Measurements from ENCODE around the gene VPS29. TPM values are rescaled to one million over a fixed set of nuclear protein-coding genes. Genes with fewer than 3 reads are reported as not detected.

VPS29 gene
- total RNA-seq, 1 experiment from 2014 or later: 114 TPM

DNA sequence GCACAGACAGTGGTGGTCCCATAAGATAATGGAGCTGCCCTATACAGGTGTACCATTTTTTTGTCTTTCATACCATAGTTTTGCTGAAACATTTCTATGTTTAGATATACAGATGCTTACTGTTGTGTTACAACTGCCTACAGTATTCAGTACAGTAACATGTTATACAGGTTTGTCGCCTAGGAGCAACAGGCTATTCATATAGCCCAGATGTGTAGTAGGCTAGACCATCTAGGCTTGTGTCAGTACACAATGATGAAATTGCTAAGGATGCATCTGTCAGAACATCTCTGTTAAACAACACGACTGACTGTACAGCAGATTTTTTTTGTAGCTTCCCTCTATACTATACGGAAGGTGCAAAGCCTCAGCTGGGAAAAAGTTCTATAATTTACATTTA is 30.7 kb upstream of the VPS29 start:
- H3K27ac ChIP-seq (ENCODE audit: low read length): peak overlapping the region; percentile 40
- TF ChIP-seq CTCF (conservative IDR thresholded peaks at IDR 0.05; ENCODE audit: low read depth, low read length) (no peak), EZH2phosphoT487 (IDR thresholded peaks at IDR 0.05; ENCODE audit: borderline replicate concordance, low read length) (no peak), EZH2 (IDR thresholded peaks at IDR 0.05; ENCODE audit: low read length, unreplicated experiment) (no peak)
- H4K20me1 ChIP-seq (ENCODE audit: low read length): peaks cover 13% of the 10 kb centered on the region; the same call in 1 of the 2 replicates
- peaks cover 31% of the 10 kb centered on the region for H3K4me1 ChIP-seq (ENCODE audit: insufficient read depth, low read length)
- intact Hi-C loops (cut with micrococcal nuclease): loop anchor here (1.0 kb wide), 1 partner anchor 14 kb away; no protein-coding TSS in a partner anchor
- DNase-seq (no peak), ATAC-seq (no peak)
- no peaks in the 10 kb centered on the region for H3K27me3 ChIP-seq (ENCODE audit: low read length)
- H3K4me3 ChIP-seq (ENCODE audit: low read length): no peak overlapping the region
- H3K4me2 ChIP-seq (ENCODE audit: low read length): peak overlapping the region; percentile 18; the same call in 1 of the 2 replicates
- H3F3A ChIP-seq (ENCODE audit: low read length, unreplicated experiment): no peaks in the 10 kb centered on the region
- no peak overlapping the region for H2AFZ ChIP-seq (ENCODE audit: low read length)
- peaks cover 31% of the 10 kb centered on the region for H3K79me2 ChIP-seq (ENCODE audit: low read length)
- POLR2A ChIA-PET (ENCODE audit: unreplicated experiment): no interaction called here
- no TSS peak for BruUV-seq (replicated peaks)
- H3K9ac ChIP-seq (ENCODE audit: low read length): no peak overlapping the region
- CTCF ChIA-PET: interaction anchor here (1.4 kb wide), 1 partner anchor 19 kb away, joined by 3 read pairs; no protein-coding TSS in a partner anchor
- no peaks in the 10 kb centered on the region for H3K9me3 ChIP-seq (ENCODE audit: low read length)
- H3K9me2 ChIP-seq (replicated peaks; ENCODE audit: low read length): no peaks in the 10 kb centered on the region
- peaks cover 26% of the 10 kb centered on the region for H3K36me3 ChIP-seq (ENCODE audit: low read depth, low read length)

DNA sequence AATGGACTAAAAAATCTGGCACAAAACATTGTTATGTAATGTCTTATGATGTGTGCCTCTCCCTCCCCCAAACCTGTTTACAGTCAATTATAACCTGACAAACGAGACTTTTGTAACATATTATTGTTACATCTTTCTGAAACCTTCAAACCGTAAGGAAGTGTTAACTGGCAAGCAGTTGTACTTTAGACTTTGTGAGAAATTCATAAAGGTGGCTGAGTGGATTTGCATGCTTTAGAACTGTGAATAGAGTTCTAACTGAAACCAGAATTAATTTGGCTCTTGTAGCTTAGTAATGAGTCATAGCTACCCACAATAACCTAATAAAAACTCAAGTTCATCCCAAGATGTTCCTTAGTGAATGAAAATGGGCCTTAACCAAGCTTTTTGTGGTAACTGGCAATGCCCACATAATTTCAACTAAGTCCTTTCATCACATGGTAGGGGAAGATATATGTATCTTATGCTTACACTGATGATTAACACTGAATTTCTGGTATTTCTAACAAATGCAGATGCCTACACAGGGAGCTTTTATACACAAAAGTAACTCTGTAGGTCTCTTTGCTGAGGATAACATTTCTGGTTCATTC is 29.9 kb upstream of the VPS29 start:
- DNase-seq (peak; percentile 76), ATAC-seq (peak; percentile 86)
- H2AFZ ChIP-seq (ENCODE audit: low read length): no peak overlapping the region
- H3K27me3 ChIP-seq (ENCODE audit: low read length): no peaks in the 10 kb centered on the region
- no peaks in the 10 kb centered on the region for H3K9me3 ChIP-seq (ENCODE audit: low read length)
- intact Hi-C loops (cut with micrococcal nuclease): no loop called here
- peaks cover 31% of the 10 kb centered on the region for H3K79me2 ChIP-seq (ENCODE audit: low read length)
- TF ChIP-seq EZH2 (IDR thresholded peaks at IDR 0.05; ENCODE audit: low read length, unreplicated experiment) (no peak), CTCF (conservative IDR thresholded peaks at IDR 0.05; ENCODE audit: low read depth, low read length) (no peak), EZH2phosphoT487 (IDR thresholded peaks at IDR 0.05; ENCODE audit: borderline replicate concordance, low read length) (no peak)
- ChIA-PET CTCF (interaction anchor here (0.6 to 1.4 kb wide), 3 partner anchors 20 to 68 kb away, joined by 3 to 4 read pairs (median 3); no protein-coding TSS in a partner anchor), POLR2A (ENCODE audit: unreplicated experiment) (no interaction called here)
- peaks cover 13% of the 10 kb centered on the region; the same call in 1 of the 2 replicates for H4K20me1 ChIP-seq (ENCODE audit: low read length)
- no peaks in the 10 kb centered on the region for H3F3A ChIP-seq (ENCODE audit: low read length, unreplicated experiment)
- no peaks in the 10 kb centered on the region for H3K9me2 ChIP-seq (replicated peaks; ENCODE audit: low read length)
- no peak overlapping the region for H3K4me3 ChIP-seq (ENCODE audit: low read length)
- peak overlapping the region; percentile 40 for H3K27ac ChIP-seq (ENCODE audit: low read length)
- H3K9ac ChIP-seq (ENCODE audit: low read length): no peak overlapping the region
- BruUV-seq (replicated peaks): no TSS peak
- peak overlapping the region; percentile 18 for H3K4me2 ChIP-seq (ENCODE audit: low read length)
- peaks cover 31% of the 10 kb centered on the region for H3K4me1 ChIP-seq (ENCODE audit: insufficient read depth, low read length)
- H3K36me3 ChIP-seq (ENCODE audit: low read depth, low read length): peaks cover 23% of the 10 kb centered on the region

- no peak overlapping the region for H3K4me3 ChIP-seq (ENCODE audit: low read length)
- H3K36me3 ChIP-seq (ENCODE audit: low read depth, low read length): peaks cover 16% of the 10 kb centered on the region
- peaks cover 13% of the 10 kb centered on the region; the same call in 1 of the 2 replicates for H4K20me1 ChIP-seq (ENCODE audit: low read length)
- no peak overlapping the region for H3K9ac ChIP-seq (ENCODE audit: low read length)
- no peaks in the 10 kb centered on the region for H3K9me3 ChIP-seq (ENCODE audit: low read length)
- peaks cover 27% of the 10 kb centered on the region for H3K79me2 ChIP-seq (ENCODE audit: low read length)
- BruUV-seq (replicated peaks): no TSS peak
- DNase-seq (no peak), ATAC-seq (no peak)
- no peaks in the 10 kb centered on the region for H3F3A ChIP-seq (ENCODE audit: low read length, unreplicated experiment)
- ChIA-PET POLR2A (ENCODE audit: unreplicated experiment) (no interaction called here), CTCF (no interaction called here)
- H3K4me2 ChIP-seq (ENCODE audit: low read length): no peak overlapping the region
- intact Hi-C loops (cut with micrococcal nuclease): no loop called here
- H3K27me3 ChIP-seq (ENCODE audit: low read length): no peaks in the 10 kb centered on the region
- TF ChIP-seq EZH2phosphoT487 (IDR thresholded peaks at IDR 0.05; ENCODE audit: borderline replicate concordance, low read length) (no peak), EZH2 (IDR thresholded peaks at IDR 0.05; ENCODE audit: low read length, unreplicated experiment) (no peak), CTCF (conservative IDR thresholded peaks at IDR 0.05; ENCODE audit: low read depth, low read length) (no peak)
- no peaks in the 10 kb centered on the region for H3K9me2 ChIP-seq (replicated peaks; ENCODE audit: low read length)
- no peak overlapping the region for H3K27ac ChIP-seq (ENCODE audit: low read length)
- peaks cover 31% of the 10 kb centered on the region for H3K4me1 ChIP-seq (ENCODE audit: insufficient read depth, low read length)
- no peak overlapping the region for H2AFZ ChIP-seq (ENCODE audit: low read length)
Observed at GRCh38 chr12:110530511-110530910, 28.6 kb upstream of the VPS29 start.

All from PC-3 (cell line).